CD4-positive, alpha-beta T cell treated with Interferon alpha-2 for 1 hour (primary cell): ENCODE measurements around the gene GPR176.
"Not testable (repeated sequence)": the region's sequence is repeated elsewhere in the genome, so short reads cannot be mapped to it uniquely, and the experiment has no call there.

Experiments used
- DNase-seq, 2 donors: peaks; one replicate each; pipeline ENCODE4 v3.0.0-alpha.2; 2020 to 2022

GPR176 gene

GRCh38 chr15:39854161-39854560, 65.9 kb downstream of the GPR176 start:
- no peak for DNase-seq

DNA sequence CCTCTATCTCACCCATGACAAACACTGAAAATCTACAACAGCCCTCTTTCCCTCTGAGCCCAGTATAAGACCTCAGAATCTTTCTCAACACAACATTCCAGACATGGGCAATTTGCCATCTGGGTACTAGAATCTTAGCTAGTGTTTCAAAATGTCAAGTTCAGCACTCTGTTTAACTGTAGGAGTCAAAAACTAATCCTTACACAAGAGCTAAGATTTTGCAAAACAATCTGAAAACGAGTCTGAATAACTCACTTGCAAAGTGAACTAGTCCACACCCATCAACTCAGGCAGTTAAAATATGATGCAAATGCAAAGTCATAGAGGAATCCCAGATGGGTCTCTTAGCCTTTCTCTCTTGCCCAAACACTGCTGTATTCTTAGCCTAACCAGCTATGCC, 67.8 kb downstream of the GPR176 start:
- no peak for DNase-seq

GRCh38 chr15:39851500-39852092, 68.5 kb downstream of the GPR176 start:
- no peak for DNase-seq

DNA sequence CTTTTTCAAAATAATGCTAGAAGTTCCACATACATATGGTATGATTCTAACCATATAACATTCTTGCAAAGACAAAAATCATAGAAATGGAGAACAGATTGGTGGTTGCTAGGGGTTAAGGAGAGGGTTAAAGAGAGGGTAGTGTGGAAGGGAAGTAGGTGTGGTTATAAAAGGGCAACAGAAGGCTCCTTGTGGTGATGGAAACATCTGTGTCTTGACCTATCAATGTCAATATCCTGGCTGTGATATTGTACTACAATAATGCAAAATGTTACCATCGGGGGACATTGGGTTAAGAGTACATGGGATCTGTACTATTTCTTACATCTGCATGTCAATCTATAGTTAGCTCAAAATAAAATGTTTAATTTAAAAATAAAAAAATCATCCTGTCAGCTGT, 69.6 kb downstream of the GPR176 start:
- DNase-seq, result no peak

DNA sequence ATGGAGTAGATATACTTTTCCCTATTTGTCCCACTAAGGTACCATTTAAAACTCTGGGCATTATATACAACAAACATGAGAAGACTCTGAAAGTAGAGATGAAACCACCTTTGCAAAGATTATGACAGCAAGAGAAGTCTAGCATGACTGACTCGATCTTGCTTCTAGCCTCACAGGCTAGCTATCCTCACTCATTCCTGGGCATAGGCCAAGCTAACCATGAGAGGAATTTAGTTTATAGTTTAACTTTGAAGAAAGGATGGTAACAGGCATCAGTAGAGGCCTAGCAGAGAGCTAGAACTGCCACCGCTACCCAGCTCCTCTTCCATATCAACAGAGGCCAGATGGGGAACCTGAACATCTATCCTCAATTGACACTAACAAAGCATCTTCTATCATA, 74.0 kb downstream of the GPR176 start:
- DNase-seq, result no peak

- no peak for DNase-seq
Observed at GRCh38 chr15:39845582-39845981, 74.5 kb downstream of the GPR176 start.

GRCh38 chr15:39843565-39843964, 76.5 kb downstream of the GPR176 start:
- no peak for DNase-seq

GRCh38 chr15:39837454-39837853, 82.6 kb downstream of the GPR176 start:
- DNase-seq, result no peak

DNA sequence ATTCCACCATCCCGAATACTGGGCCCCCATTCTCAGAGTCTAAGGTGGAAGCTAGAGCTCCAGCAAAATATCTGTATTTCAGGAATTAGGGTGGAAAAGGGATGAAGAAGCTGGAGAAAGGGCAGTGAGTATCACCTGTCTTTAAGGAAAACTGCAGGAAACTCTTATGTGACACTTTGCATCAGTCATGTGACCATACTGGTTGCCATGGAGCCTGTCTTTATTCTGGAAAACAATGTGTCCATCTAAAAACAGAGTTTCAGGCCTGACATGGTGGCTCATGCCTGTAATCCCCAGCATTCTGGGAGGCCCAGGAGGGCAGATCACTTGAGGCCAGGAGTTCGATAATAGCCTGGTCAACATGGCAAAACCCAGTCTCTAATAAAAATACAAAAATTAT, 84.5 kb downstream of the GPR176 start:
- DNase-seq, result no peak

DNA sequence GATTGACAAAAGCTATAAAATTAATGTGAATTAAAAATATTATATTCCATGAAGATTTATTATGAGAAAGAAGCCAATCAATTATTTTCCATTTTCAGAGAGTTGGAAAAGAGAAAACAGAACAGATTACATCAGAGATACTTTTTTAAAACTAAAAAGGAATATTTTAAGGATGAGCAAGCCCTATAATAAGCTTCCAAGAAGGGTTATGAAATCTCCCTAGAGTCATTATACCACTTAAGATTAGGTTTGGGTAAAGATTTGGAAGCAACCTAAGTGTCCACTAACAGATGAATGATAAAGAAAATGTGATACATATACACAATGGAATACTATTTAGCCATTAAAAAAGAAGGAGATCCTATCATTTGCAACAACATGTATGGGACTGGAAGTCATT, 85.8 kb downstream of the GPR176 start:
- DNase-seq, result no peak

- no peak for DNase-seq
Observed at GRCh38 chr15:39833515-39833981, 86.5 kb downstream of the GPR176 start.

DNA sequence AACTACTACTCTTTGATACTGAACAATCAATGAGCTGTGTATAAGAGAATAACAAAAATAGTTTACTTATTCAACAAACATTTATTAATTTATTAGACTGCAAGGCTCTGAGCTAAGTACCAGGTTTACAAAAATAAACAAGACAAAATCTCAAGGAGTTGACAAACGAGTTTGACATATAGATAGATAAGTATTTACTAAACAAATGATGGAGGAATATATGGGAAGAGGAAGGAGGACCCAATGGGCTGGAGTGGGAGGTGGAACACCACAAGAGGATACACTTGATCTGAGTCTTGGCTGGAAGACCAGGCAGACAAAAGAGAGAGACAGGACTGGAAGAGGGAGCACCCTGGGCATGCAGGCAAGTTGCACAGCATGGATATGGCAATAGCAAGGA, 89.9 kb downstream of the GPR176 start:
- DNase-seq, result no peak

GRCh38 chr15:39828374-39828931, 91.6 kb downstream of the GPR176 start:
- no peak for DNase-seq

GRCh38 chr15:39826975-39827374, 93.1 kb downstream of the GPR176 start:
- no peak for DNase-seq

DNA sequence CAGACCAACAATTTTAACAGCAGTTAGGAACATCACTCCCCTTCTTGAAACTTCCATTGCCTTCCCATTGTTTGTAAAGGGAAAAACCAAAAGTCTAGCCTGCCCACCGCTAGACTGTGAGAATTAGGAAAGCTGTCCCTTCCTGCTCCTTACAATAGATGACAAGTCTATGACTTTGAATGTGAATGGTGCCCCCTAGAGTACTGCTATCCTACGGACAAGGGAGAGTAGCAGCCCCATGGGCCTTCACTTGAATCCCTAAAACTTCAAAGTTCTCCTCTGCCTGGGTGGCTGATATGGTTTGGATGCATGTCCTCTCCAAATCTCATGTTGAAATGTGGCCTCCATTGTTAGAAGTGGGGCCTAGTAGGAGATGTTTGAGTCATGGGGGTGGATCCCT, 96.4 kb downstream of the GPR176 start:
- no peak for DNase-seq

- DNase-seq, result no peak
Observed at GRCh38 chr15:39820050-39820602, 99.9 kb downstream of the GPR176 start.

DNA sequence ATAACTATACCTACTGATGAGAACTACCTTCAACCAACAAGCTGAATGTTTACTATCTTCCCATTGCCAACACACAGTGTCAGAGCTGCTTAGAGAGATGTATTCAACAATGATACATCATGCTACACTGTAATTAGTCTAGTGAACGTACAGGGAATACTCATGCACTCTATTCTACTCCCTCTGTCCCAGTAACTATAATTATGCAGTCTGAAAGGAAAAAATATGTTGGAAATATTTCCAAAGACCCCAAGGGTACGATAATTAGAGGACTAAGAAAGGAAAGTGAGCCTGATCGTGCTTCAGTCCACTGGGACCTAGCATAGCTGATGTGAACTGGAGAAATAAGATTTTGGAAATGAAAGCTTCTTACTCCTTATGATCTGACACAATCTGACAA, 100.5 kb downstream of the GPR176 start:
- no peak for DNase-seq

GRCh38 chr15:39817892-39818291, 102.2 kb downstream of the GPR176 start:
- no peak for DNase-seq

DNA sequence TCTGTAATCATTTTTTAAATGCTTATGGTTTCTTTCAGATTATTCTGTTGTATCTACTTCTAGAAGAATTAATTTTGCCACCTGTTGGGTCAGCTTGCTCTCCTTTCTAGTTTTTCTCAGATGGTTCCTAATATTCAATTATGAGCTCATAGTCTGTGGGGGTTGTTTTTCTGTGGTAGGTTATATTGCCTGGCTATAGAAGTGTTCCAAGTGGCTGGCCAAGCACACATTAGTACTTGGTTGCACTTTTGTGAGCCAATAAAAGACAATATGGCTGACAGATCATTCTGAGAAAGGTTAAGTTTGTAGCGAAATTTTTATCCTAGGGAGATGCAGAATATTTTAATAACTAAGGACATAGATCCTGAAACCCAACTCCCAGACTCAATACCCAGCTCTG, 105.6 kb downstream of the GPR176 start:
- no peak for DNase-seq

DNA sequence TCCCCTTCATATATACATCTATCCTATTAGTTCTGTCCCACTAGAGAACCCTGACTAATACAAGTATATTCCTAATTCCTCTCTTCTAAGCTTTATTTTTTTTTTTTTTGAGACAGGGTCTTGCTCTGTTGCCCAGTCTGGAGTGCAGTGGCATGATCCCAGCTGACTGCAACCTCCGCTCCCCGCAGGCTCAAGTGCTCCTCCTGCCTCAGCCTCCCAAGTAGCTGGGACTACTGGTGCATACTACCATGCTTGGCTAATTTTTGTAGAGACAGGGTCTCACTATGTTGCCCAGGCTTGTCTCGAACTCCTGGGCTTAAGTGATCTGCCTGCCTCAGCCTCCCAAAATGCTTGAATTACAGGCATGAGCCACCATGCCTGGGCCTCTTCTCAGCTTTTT, 107.4 kb downstream of the GPR176 start:
- DNase-seq, result not testable (repeated sequence)

GRCh38 chr15:39808909-39809308, 111.2 kb downstream of the GPR176 start:
- DNase-seq, result no peak

DNA sequence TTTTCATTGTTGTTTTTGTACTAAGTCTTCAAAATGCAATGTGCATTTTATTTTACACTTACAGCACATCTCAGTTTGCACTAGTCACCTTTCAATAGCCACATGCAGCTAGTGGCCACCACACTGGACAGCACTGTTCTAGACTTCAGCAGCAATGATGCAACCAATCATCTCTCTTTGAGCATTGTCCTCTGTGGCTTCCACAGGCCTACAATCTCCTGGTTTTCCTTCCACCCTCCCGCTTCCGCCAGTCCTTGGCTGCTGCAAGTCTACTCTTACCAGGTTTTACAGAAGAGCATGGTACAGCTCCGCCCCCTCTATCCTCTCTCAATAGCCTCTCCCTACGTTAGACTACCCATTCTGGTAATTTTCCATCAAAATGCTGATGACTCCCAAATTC, 112.3 kb downstream of the GPR176 start:
- no peak for DNase-seq

DNA sequence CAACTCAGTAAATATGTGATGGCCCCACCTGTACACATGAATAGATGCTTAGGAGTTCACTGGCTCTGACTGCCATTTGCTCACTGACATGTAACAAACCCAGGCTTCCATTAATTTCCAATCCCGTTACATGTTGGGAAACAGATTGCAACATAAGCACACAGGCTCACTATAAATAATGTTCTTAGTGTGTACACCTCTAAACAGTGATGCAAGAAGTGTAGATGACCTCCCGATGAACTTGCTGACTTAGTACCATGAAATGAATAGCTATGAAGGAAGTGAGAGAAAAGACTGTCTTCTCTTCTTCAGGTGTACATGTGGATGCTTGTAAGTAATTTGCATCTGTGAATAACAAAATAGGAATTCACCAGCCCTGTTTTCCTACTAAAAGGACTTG, 116.0 kb downstream of the GPR176 start:
- DNase-seq, result no peak

DNA sequence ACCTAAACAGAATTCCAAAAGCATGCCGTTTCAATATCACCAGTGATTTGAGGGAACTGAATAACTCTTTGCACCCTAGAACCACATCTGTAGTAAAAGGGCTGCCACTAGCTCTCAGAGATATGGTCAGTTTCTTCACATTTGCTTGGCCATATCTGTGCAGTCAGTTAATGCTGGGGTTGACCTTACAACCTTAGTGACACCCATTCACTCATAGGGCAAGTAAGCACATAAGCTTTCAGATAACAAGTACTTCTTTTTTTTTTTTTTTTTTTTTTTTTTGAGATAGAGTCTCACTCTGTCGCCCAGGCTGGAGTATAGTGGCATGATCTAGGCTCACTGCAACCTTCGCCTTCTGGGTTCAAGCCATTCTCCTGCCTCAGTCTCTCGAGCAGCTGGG, 117.0 kb downstream of the GPR176 start:
- DNase-seq, result no peak
